GM18526 (cell line): ENCODE measurements around the gene TCFL5.

Source experiments
- POLR2A ChIP-seq: IDR thresholded peaks from 3 replicates; pipeline ENCODE4 v1.6.1; 2011; ENCODE audit not compliant: insufficient read length; ENCODE audit errors: extremely low read depth

Gene TCFL5

GRCh38 chr20:62826646-62827310 lies 34.8 kb downstream of the TCFL5 start:
- no peak for TF ChIP-seq POLR2A

GRCh38 chr20:62825986-62826645 lies 35.5 kb downstream of the TCFL5 start:
- TF ChIP-seq POLR2A, result no peak

GRCh38 chr20:62825333-62825985 lies 36.2 kb downstream of the TCFL5 start:
- TF ChIP-seq POLR2A, result no peak

- TF ChIP-seq POLR2A, result no peak
Measured at GRCh38 chr20:62824476-62825332, 36.9 kb downstream of the TCFL5 start.

- TF ChIP-seq POLR2A, result no peak
Measured at GRCh38 chr20:62823688-62824475, 37.7 kb downstream of the TCFL5 start.

- TF ChIP-seq POLR2A, result no peak
Measured at GRCh38 chr20:62822788-62823651, 38.6 kb downstream of the TCFL5 start.

- TF ChIP-seq POLR2A, result no peak
Measured at GRCh38 chr20:62822239-62822787, 39.3 kb downstream of the TCFL5 start.

GRCh38 chr20:62821726-62822210 lies 39.9 kb downstream of the TCFL5 start:
- TF ChIP-seq POLR2A, result no peak

- no peak for TF ChIP-seq POLR2A
Measured at GRCh38 chr20:62820962-62821725, 40.5 kb downstream of the TCFL5 start.

- TF ChIP-seq POLR2A, result no peak
Measured at GRCh38 chr20:62820208-62820961, 41.2 kb downstream of the TCFL5 start.

- TF ChIP-seq POLR2A, result no peak
Measured at GRCh38 chr20:62819494-62820174, 42.0 kb downstream of the TCFL5 start.
